Mesenchymal stem cell (in vitro differentiated cells and primary cell): ENCODE measurements around the gene CREBRF.

Source experiments
- DNase-seq: peaks from one replicate; pipeline ENCODE4 v3.0.0-alpha.2; 2013
- H2AFZ ChIP-seq: one replicate; pipeline ENCODE4 v1.6.1; 2013; ENCODE audit warnings: low read depth, mild to moderate bottlenecking, control low read depth, inconsistent platforms, low read length, moderate library complexity
- H2AK5ac ChIP-seq: 2 replicates; pipeline ENCODE4 v1.6.1; 2013; ENCODE audit warnings: low read length, moderate library complexity, mild to moderate bottlenecking, inconsistent platforms; ENCODE audit not compliant: severe bottlenecking
- H2BK120ac ChIP-seq: one replicate; pipeline ENCODE4 v1.6.1; 2013; ENCODE audit warnings: low read depth, mild to moderate bottlenecking, inconsistent platforms, low read length, moderate library complexity
- H2BK12ac ChIP-seq, 2 experiments: one replicate each; pipeline ENCODE4 v1.6.1; 2013; ENCODE audit warnings: inconsistent platforms in 2 of 2, low read length in 2 of 2, mild to moderate bottlenecking in 2 of 2, moderate library complexity in 2 of 2, control low read depth in 1 of 2
- H2BK15ac ChIP-seq: one replicate; pipeline ENCODE4 v1.6.1; 2013; ENCODE audit warnings: mild to moderate bottlenecking, low read depth, inconsistent platforms; ENCODE audit not compliant: poor library complexity, severe bottlenecking
- H2BK5ac ChIP-seq: 2 replicates; pipeline ENCODE4 v1.6.1; 2013; ENCODE audit warnings: low read depth, mild to moderate bottlenecking, low read length, control low read depth, inconsistent platforms; ENCODE audit not compliant: poor library complexity, severe bottlenecking
- H3K14ac ChIP-seq, 2 experiments: one replicate each; pipeline ENCODE4 v1.6.1; 2013; ENCODE audit warnings: inconsistent platforms in 2 of 2, low read length in 2 of 2, control low read depth in 1 of 2, mild to moderate bottlenecking in 1 of 2, moderate library complexity in 1 of 2
- H3K18ac ChIP-seq, 2 experiments: one replicate each; pipeline ENCODE4 v1.6.1; 2013; ENCODE audit warnings: inconsistent platforms in 2 of 2, low read length in 2 of 2, control low read depth in 1 of 2, low read depth in 1 of 2, mild to moderate bottlenecking in 1 of 2
- H3K23ac ChIP-seq, 2 experiments: one replicate each; pipeline ENCODE4 v1.6.1; 2013; ENCODE audit warnings: inconsistent platforms in 2 of 2, low read length in 2 of 2, mild to moderate bottlenecking in 2 of 2, moderate library complexity in 2 of 2, control low read depth in 1 of 2
- H3K27ac ChIP-seq: 2 replicates; pipeline ENCODE4 v1.5.1; 2013; ENCODE audit warnings: mild to moderate bottlenecking, moderate library complexity, low read length, control low read depth, inconsistent platforms; ENCODE audit not compliant: poor library complexity, severe bottlenecking
- H3K27me3 ChIP-seq, 2 experiments: 2 replicates each; pipeline versions ENCODE4 v1.6.1 to v1.7.0; 2013; ENCODE audit warnings: low read length in 2 of 2, mild to moderate bottlenecking in 2 of 2, moderate library complexity in 2 of 2, control low read depth in 1 of 2, inconsistent platforms in 1 of 2; ENCODE audit not compliant: control insufficient read depth in 1 of 2, insufficient read depth in 1 of 2
- H3K36me3 ChIP-seq, 2 experiments: 2 replicates each; pipeline versions ENCODE4 v1.6.1 to v1.7.0; 2013; ENCODE audit warnings: low read length in 2 of 2, control low read depth in 1 of 2, inconsistent platforms in 1 of 2, low read depth in 1 of 2, mild to moderate bottlenecking in 1 of 2; ENCODE audit not compliant: insufficient read depth in 2 of 2, control insufficient read depth in 1 of 2
- H3K4ac ChIP-seq, 2 experiments: one replicate each; pipeline ENCODE4 v1.6.1; 2013; ENCODE audit warnings: inconsistent platforms in 2 of 2, low read length in 2 of 2, mild to moderate bottlenecking in 2 of 2, moderate library complexity in 2 of 2, control low read depth in 1 of 2, low read depth in 1 of 2
- H3K4me1 ChIP-seq: 2 replicates; pipeline ENCODE4 v1.6.1; 2013; ENCODE audit warnings: low read depth, low read length, control low read depth; ENCODE audit not compliant: control insufficient read depth, insufficient read depth
- H3K4me2 ChIP-seq: 2 replicates; pipeline ENCODE4 v1.6.1; 2013; ENCODE audit warnings: low read length, mild to moderate bottlenecking, inconsistent platforms; ENCODE audit not compliant: poor library complexity, severe bottlenecking
- H3K4me3 ChIP-seq, 2 experiments: 2 replicates each; pipeline versions ENCODE4 v1.5.1 to v1.7.0; 2013; ENCODE audit warnings: low read length in 2 of 2, mild to moderate bottlenecking in 2 of 2, control low read depth in 1 of 2, low read depth in 1 of 2; ENCODE audit not compliant: insufficient read depth in 1 of 2
- H3K79me1 ChIP-seq: replicated peaks from 2 replicates; pipeline ENCODE4 v1.6.1; 2013; ENCODE audit warnings: mild to moderate bottlenecking, control low read depth, low read length, inconsistent platforms; ENCODE audit not compliant: poor library complexity, severe bottlenecking
- H3K9ac ChIP-seq: 2 replicates; pipeline ENCODE4 v1.7.0; 2013; ENCODE audit warnings: mild to moderate bottlenecking, low read length, moderate library complexity
- H3K9me3 ChIP-seq: 2 replicates; pipeline ENCODE4 v1.7.0; 2013; ENCODE audit warnings: mild to moderate bottlenecking, low read length; ENCODE audit not compliant: control insufficient read depth
- H4K8ac ChIP-seq: one replicate; pipeline ENCODE4 v1.6.1; 2013; ENCODE audit warnings: inconsistent platforms, mild to moderate bottlenecking, low read length, moderate library complexity
- H4K91ac ChIP-seq: one replicate; pipeline ENCODE4 v1.6.1; 2013; ENCODE audit warnings: mild to moderate bottlenecking, low read length, inconsistent platforms
- WGBS: methylation state at CpG from one replicate; pipeline ENCODE4 v1.1.7; 2013; ENCODE audit warnings: mixed read lengths; 5-methylcytosine and 5-hydroxymethylcytosine counted together

Gene CREBRF

GRCh38 chr5:173020643-173021042, 35.5 kb upstream of the CREBRF start:
- H3K79me1 ChIP-seq: peaks cover 22% of the 10 kb centered on the region
- H3K27ac ChIP-seq: no peak overlapping the region
- no peaks in the 10 kb centered on the region for H3K27me3 ChIP-seq
- H3K18ac ChIP-seq: no peak overlapping the region
- H3K4me2 ChIP-seq: no peak overlapping the region
- 80% methylated on average over 9 of the region's 9 CpGs for whole genome bisulfite sequencing
- H3K4ac ChIP-seq: no peak overlapping the region
- H3K36me3 ChIP-seq: peaks cover 15 to 43% of the 10 kb centered on the region in 2 experiments
- no peak for DNase-seq
- H3K23ac ChIP-seq: no peak overlapping the region
- H4K8ac ChIP-seq: no peak overlapping the region
- H3K9me3 ChIP-seq: no peaks in the 10 kb centered on the region
- H2AFZ ChIP-seq: no peak overlapping the region
- peak overlapping the region in 1 of 2 experiments; percentile 16 for H3K4me3 ChIP-seq
- H3K4me1 ChIP-seq: peaks cover 8% of the 10 kb centered on the region
- H3K9ac ChIP-seq: peak overlapping the region; percentile 41
- H2BK120ac ChIP-seq: no peak overlapping the region
- no peak overlapping the region for H3K14ac ChIP-seq
- H2BK12ac ChIP-seq: no peak overlapping the region
- no peak overlapping the region for H2AK5ac ChIP-seq
- H2BK15ac ChIP-seq: no peak overlapping the region
- no peak overlapping the region for H2BK5ac ChIP-seq
- H4K91ac ChIP-seq: no peak overlapping the region

- Histone ChIP-seq H3K4me2 (no peak overlapping the region), H3K36me3 (peaks cover 14 to 65% of the 10 kb centered on the region in 2 experiments), H3K23ac (no peak overlapping the region), H2AFZ (no peak overlapping the region), H3K79me1 (peaks cover 14% of the 10 kb centered on the region), H2BK12ac (no peak overlapping the region), H4K91ac (no peak overlapping the region), H3K4me1 (peaks cover 15% of the 10 kb centered on the region), H3K18ac (no peak overlapping the region), H3K27me3 (no peaks in the 10 kb centered on the region), H2BK15ac (no peak overlapping the region), H3K9me3 (no peaks in the 10 kb centered on the region), H3K4me3 (no peak overlapping the region), H3K9ac (no peak overlapping the region), H2BK5ac (no peak overlapping the region), H2AK5ac (no peak overlapping the region), H3K27ac (no peak overlapping the region), H3K4ac (no peak overlapping the region), H2BK120ac (no peak overlapping the region), H4K8ac (no peak overlapping the region), H3K14ac (no peak overlapping the region)
- 89% methylated on average over 3 of the region's 6 CpGs for WGBS
- peak; percentile 25 for DNase-seq
These were observed 30.5 kb upstream of the CREBRF start for GRCh38 chr5:173025651-173026050.

- Histone ChIP-seq H3K4me2 (no peak overlapping the region), H3K4me3 (no peak overlapping the region), H3K36me3 (peaks cover 1 to 45% of the 10 kb centered on the region in 2 experiments), H3K14ac (no peak overlapping the region), H4K8ac (no peak overlapping the region), H3K79me1 (peaks cover 15% of the 10 kb centered on the region), H2BK5ac (no peak overlapping the region), H3K4me1 (peaks cover 17% of the 10 kb centered on the region), H2BK12ac (no peak overlapping the region), H3K9me3 (no peaks in the 10 kb centered on the region), H2BK120ac (no peak overlapping the region), H3K18ac (no peak overlapping the region), H2BK15ac (no peak overlapping the region), H3K27me3 (no peaks in the 10 kb centered on the region), H2AK5ac (peak overlapping the region; percentile 31), H4K91ac (no peak overlapping the region), H3K23ac (no peak overlapping the region), H3K4ac (no peak overlapping the region), H3K27ac (no peak overlapping the region), H3K9ac (no peak overlapping the region), H2AFZ (no peak overlapping the region)
- no peak for DNase-seq
- 98% methylated on average over 7 of the region's 7 CpGs for WGBS
These were observed 28.2 kb upstream of the CREBRF start for GRCh38 chr5:173027905-173028304.

- Histone ChIP-seq H3K4me2 (peak overlapping the region; percentile 46), H3K36me3 (peaks cover 4 to 45% of the 10 kb centered on the region in 2 experiments), H3K27ac (peak overlapping the region; percentile 91), H4K91ac (no peak overlapping the region), H3K14ac (no peak overlapping the region), H2BK15ac (no peak overlapping the region), H3K4ac (peak overlapping the region in 1 of 2 experiments; percentile 12), H2BK12ac (no peak overlapping the region), H3K23ac (peak overlapping the region in 1 of 2 experiments; percentile 96), H3K4me1 (peaks cover 17% of the 10 kb centered on the region), H3K18ac (peak overlapping the region in 1 of 2 experiments; percentile 19), H2BK120ac (no peak overlapping the region), H3K9ac (no peak overlapping the region), H3K27me3 (no peaks in the 10 kb centered on the region), H3K4me3 (no peak overlapping the region), H3K9me3 (no peaks in the 10 kb centered on the region), H2BK5ac (peak overlapping the region; percentile 24), H2AFZ (no peak overlapping the region), H4K8ac (no peak overlapping the region), H3K79me1 (peaks cover 18% of the 10 kb centered on the region), H2AK5ac (peak overlapping the region; percentile 95)
- DNase-seq: no peak
- 90% methylated on average over 4 of the region's 4 CpGs for WGBS
These were observed 27.3 kb upstream of the CREBRF start for GRCh38 chr5:173028811-173029327.
